WTC11 (cell line): ENCODE data around the gene NRG3. TPM values are rescaled to one million over a fixed set of nuclear protein-coding genes. Genes with fewer than 3 reads are reported as not detected.

Source experiments
- ATAC-seq: fragments of 200-7000 bp; cut with Tn5 transposase; 2 replicates; pipeline ENCODE4 v1.10.0; 2021; ENCODE audit warnings: mild to moderate bottlenecking, moderate library complexity
- CTCF ChIA-PET: fragments of 300-600 bp; sonication (Branson Sonifier 250); formaldehyde crosslinking; loops from one replicate; lab custom pipeline; 2021; ENCODE audit warnings: antibody characterized with exemption; lab: Charles Lee
- POLR2A ChIA-PET: fragments of 350-600 bp; sonication (Branson Sonifier 250); formaldehyde crosslinking; loops from one replicate; lab custom pipeline; 2021; ENCODE audit warnings: antibody characterized with exemption; lab: Charles Lee
- DNase-seq: peaks from one replicate; pipeline ENCODE4 v3.0.0; 2021; ENCODE audit warnings: low spot score
- H3K27ac Mint-ChIP-seq: 2 replicates; pipeline ENCODE4 v1.8.0; 2021; ENCODE audit warnings: mixed read lengths
- H3K27me3 Mint-ChIP-seq: 2 replicates; pipeline ENCODE4 v1.8.0; 2021; ENCODE audit warnings: low read depth, mild to moderate bottlenecking, moderate library complexity, mixed read lengths
- H3K36me3 Mint-ChIP-seq: 2 replicates; pipeline ENCODE4 v1.8.0; 2021; ENCODE audit warnings: mixed read lengths
- H3K4me1 Mint-ChIP-seq: 2 replicates; pipeline ENCODE4 v1.8.0; 2022; ENCODE audit warnings: mixed read lengths
- H3K4me3 Mint-ChIP-seq: 2 replicates; pipeline ENCODE4 v1.8.0; 2021; ENCODE audit warnings: mild to moderate bottlenecking, moderate library complexity, mixed read lengths
- H3K9me3 Mint-ChIP-seq: 2 replicates; pipeline ENCODE4 v1.8.0; 2021; ENCODE audit warnings: mixed read lengths
- FOXP1 ChIP-seq: sonication (generic); formaldehyde crosslinking; IDR thresholded peaks from 2 replicates; pipeline ENCODE4 v1.8.0; 2022; ENCODE audit warnings: missing genetic modification reagents, mild to moderate bottlenecking, moderate library complexity, borderline replicate concordance
- GRHL2 ChIP-seq: fragments of 250-450 bp; sonication (Bioruptor Pico); IDR thresholded peaks from 2 replicates; pipeline ENCODE4 v1.8.0; 2022; ENCODE audit warnings: mild to moderate bottlenecking, moderate library complexity; ENCODE audit not compliant: insufficient replicate concordance, severe bottlenecking
- HMGA2 ChIP-seq: fragments of 250-450 bp; sonication (Bioruptor Pico); IDR thresholded peaks from 2 replicates; pipeline ENCODE4 v1.4.0; 2021; ENCODE audit warnings: mild to moderate bottlenecking, moderate library complexity
- OVOL2 ChIP-seq: fragments of 250-450 bp; sonication (Bioruptor Pico); IDR thresholded peaks from 2 replicates; pipeline ENCODE4 v1.9.0; 2021; ENCODE audit warnings: mild to moderate bottlenecking, borderline replicate concordance
- RORB ChIP-seq: fragments of 250-450 bp; sonication (Bioruptor Pico); IDR thresholded peaks from 2 replicates; pipeline ENCODE4 v1.9.0; 2021; ENCODE audit warnings: mild to moderate bottlenecking
- SMAD4 ChIP-seq: sonication (generic); formaldehyde crosslinking; IDR thresholded peaks from 2 replicates; pipeline ENCODE4 v1.8.0; 2022; ENCODE audit warnings: mild to moderate bottlenecking, missing genetic modification reagents
- SOX15 ChIP-seq: fragments of 250-450 bp; sonication (Bioruptor Pico); IDR thresholded peaks from 2 replicates; pipeline ENCODE4 v1.9.0; 2021; ENCODE audit warnings: mild to moderate bottlenecking
- TCF7 ChIP-seq: sonication (generic); formaldehyde crosslinking; IDR thresholded peaks from 2 replicates; pipeline ENCODE4 v1.8.0; 2022; ENCODE audit warnings: mild to moderate bottlenecking, low read depth, missing genetic modification reagents, moderate library complexity
- ZNF396 ChIP-seq: fragments of 250-450 bp; sonication (Bioruptor Pico); IDR thresholded peaks from 2 replicates; pipeline ENCODE4 v1.8.0; 2021; ENCODE audit warnings: mild to moderate bottlenecking, moderate library complexity, borderline replicate concordance
- ZNF416 ChIP-seq: fragments of 250-450 bp; sonication (Bioruptor Pico); IDR thresholded peaks from 2 replicates; pipeline ENCODE4 v1.9.0; 2021; ENCODE audit warnings: mild to moderate bottlenecking, inconsistent platforms
- total RNA-seq: library from RNA; stranded (reverse); gene quantifications from 3 replicates; pipeline ENCODE4 v1.2.3, GENCODE V29; 2021
- TF ChIP-seq, protein P1 (sequence below): fragments of 250-450 bp; sonication (Bioruptor Pico); IDR thresholded peaks from 2 replicates; pipeline ENCODE4 v2.1.2; 2022; ENCODE audit warnings: mild to moderate bottlenecking, moderate library complexity
- TF ChIP-seq, protein P2 (sequence below): sonication (generic); formaldehyde crosslinking; IDR thresholded peaks from 2 replicates; pipeline ENCODE4 v1.8.1; 2023; ENCODE audit warnings: mild to moderate bottlenecking, missing genetic modification reagents
- TF ChIP-seq, protein P3 (sequence below): fragments of 250-450 bp; sonication (Bioruptor Pico); IDR thresholded peaks from 2 replicates; pipeline ENCODE4 v1.9.0; 2021; ENCODE audit warnings: mild to moderate bottlenecking, borderline replicate concordance
- TF ChIP-seq, protein P4 (sequence below): sonication (generic); formaldehyde crosslinking; IDR thresholded peaks from 2 replicates; pipeline ENCODE4 v1.8.1; 2023; ENCODE audit warnings: mild to moderate bottlenecking, missing genetic modification reagents, borderline replicate concordance

NRG3 gene
- total RNA-seq, 1 experiment from 2014 or later = 7.0 TPM

DNA sequence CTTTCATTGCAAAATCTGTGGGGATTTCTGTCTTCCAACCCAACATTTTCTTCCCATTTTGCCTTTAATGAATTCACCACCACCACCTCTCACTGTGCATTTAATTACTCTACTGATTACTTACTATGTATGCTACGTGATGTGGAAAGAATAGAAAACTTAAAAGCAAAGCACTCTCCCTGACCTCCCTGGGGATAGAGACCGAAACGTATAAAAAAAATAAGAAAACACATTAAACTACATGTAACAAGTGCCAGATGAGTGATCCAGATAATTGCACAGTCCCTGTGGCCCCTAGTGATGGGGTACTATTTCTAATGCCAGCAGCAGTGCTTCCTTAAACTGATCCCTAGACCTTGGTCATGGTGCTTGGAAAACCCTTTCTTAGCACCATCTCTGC lies 478.4 kb downstream of the NRG3 start:
- ChIA-PET POLR2A (no interaction called here), CTCF (no interaction called here)

DNA sequence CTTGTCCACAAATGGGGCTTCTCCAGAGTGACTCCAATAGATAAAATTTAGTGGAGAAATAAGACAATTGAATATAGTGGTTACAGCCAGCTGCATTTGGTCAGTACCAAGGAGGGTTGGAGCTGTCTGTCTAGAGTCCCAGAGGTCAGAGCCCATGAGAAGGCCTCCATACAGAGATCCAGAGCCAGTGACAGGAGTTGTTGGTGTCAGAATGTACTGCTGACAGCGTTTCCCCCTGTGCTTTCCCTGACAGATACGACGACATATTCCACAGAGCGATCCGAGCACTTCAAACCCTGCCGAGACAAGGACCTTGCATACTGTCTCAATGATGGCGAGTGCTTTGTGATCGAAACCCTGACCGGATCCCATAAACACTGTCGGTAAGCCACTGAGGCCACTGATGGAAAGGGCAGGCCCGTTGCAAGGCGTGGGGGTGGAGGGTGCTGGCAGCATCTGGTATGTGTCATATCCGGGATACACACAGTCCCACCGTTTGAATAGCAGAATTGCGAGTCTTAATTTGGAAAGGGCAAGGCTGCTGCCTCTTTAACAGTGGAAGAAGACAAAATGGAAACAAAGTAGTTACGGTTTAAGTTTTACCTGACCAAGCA lies 483.6 kb downstream of the NRG3 start:
- Mint-ChIP-seq H3K27ac (no peak overlapping the region), H3K4me3 (no peak overlapping the region), H3K4me1 (peaks cover 6% of the 10 kb centered on the region; the same call in 1 of the 2 replicates), H3K36me3 (no peaks in the 10 kb centered on the region), H3K27me3 (no peaks in the 10 kb centered on the region), H3K9me3 (no peaks in the 10 kb centered on the region)
- CTCF ChIA-PET = no interaction called here
- ATAC-seq = no peak
- no peak for TF ChIP-seq ZNF396 (CRISPR knock-in tag)
- TF ChIP-seq, protein P1, sequence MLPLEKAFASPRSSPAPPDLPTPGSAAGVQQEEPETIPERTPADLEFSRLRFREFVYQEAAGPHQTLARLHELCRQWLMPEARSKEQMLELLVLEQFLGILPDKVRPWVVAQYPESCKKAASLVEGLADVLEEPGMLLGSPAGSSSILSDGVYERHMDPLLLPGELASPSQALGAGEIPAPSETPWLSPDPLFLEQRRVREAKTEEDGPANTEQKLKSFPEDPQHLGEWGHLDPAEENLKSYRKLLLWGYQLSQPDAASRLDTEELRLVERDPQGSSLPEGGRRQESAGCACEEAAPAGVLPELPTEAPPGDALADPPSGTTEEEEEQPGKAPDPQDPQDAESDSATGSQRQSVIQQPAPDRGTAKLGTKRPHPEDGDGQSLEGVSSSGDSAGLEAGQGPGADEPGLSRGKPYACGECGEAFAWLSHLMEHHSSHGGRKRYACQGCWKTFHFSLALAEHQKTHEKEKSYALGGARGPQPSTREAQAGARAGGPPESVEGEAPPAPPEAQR (CRISPR knock-in tag) = no peak
- TF ChIP-seq FOXP1 (CRISPR knock-in tag) = no peak
- TF ChIP-seq HMGA2 = no peak
- TF ChIP-seq TCF7 = no peak
- TF ChIP-seq, protein P2, sequence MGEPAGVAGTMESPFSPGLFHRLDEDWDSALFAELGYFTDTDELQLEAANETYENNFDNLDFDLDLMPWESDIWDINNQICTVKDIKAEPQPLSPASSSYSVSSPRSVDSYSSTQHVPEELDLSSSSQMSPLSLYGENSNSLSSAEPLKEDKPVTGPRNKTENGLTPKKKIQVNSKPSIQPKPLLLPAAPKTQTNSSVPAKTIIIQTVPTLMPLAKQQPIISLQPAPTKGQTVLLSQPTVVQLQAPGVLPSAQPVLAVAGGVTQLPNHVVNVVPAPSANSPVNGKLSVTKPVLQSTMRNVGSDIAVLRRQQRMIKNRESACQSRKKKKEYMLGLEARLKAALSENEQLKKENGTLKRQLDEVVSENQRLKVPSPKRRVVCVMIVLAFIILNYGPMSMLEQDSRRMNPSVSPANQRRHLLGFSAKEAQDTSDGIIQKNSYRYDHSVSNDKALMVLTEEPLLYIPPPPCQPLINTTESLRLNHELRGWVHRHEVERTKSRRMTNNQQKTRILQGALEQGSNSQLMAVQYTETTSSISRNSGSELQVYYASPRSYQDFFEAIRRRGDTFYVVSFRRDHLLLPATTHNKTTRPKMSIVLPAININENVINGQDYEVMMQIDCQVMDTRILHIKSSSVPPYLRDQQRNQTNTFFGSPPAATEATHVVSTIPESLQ = no peak
- no peak for TF ChIP-seq OVOL2 (CRISPR knock-in tag)
- no peak for TF ChIP-seq GRHL2 (CRISPR knock-in tag)
- TF ChIP-seq, protein P3, sequence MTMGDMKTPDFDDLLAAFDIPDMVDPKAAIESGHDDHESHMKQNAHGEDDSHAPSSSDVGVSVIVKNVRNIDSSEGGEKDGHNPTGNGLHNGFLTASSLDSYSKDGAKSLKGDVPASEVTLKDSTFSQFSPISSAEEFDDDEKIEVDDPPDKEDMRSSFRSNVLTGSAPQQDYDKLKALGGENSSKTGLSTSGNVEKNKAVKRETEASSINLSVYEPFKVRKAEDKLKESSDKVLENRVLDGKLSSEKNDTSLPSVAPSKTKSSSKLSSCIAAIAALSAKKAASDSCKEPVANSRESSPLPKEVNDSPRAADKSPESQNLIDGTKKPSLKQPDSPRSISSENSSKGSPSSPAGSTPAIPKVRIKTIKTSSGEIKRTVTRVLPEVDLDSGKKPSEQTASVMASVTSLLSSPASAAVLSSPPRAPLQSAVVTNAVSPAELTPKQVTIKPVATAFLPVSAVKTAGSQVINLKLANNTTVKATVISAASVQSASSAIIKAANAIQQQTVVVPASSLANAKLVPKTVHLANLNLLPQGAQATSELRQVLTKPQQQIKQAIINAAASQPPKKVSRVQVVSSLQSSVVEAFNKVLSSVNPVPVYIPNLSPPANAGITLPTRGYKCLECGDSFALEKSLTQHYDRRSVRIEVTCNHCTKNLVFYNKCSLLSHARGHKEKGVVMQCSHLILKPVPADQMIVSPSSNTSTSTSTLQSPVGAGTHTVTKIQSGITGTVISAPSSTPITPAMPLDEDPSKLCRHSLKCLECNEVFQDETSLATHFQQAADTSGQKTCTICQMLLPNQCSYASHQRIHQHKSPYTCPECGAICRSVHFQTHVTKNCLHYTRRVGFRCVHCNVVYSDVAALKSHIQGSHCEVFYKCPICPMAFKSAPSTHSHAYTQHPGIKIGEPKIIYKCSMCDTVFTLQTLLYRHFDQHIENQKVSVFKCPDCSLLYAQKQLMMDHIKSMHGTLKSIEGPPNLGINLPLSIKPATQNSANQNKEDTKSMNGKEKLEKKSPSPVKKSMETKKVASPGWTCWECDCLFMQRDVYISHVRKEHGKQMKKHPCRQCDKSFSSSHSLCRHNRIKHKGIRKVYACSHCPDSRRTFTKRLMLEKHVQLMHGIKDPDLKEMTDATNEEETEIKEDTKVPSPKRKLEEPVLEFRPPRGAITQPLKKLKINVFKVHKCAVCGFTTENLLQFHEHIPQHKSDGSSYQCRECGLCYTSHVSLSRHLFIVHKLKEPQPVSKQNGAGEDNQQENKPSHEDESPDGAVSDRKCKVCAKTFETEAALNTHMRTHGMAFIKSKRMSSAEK (CRISPR knock-in tag) = no peak
- TF ChIP-seq RORB (CRISPR knock-in tag) = no peak
- no peak for TF ChIP-seq ZNF416 (CRISPR knock-in tag)
- no peak for TF ChIP-seq SOX15 (CRISPR knock-in tag)
- TF ChIP-seq, protein P4, sequence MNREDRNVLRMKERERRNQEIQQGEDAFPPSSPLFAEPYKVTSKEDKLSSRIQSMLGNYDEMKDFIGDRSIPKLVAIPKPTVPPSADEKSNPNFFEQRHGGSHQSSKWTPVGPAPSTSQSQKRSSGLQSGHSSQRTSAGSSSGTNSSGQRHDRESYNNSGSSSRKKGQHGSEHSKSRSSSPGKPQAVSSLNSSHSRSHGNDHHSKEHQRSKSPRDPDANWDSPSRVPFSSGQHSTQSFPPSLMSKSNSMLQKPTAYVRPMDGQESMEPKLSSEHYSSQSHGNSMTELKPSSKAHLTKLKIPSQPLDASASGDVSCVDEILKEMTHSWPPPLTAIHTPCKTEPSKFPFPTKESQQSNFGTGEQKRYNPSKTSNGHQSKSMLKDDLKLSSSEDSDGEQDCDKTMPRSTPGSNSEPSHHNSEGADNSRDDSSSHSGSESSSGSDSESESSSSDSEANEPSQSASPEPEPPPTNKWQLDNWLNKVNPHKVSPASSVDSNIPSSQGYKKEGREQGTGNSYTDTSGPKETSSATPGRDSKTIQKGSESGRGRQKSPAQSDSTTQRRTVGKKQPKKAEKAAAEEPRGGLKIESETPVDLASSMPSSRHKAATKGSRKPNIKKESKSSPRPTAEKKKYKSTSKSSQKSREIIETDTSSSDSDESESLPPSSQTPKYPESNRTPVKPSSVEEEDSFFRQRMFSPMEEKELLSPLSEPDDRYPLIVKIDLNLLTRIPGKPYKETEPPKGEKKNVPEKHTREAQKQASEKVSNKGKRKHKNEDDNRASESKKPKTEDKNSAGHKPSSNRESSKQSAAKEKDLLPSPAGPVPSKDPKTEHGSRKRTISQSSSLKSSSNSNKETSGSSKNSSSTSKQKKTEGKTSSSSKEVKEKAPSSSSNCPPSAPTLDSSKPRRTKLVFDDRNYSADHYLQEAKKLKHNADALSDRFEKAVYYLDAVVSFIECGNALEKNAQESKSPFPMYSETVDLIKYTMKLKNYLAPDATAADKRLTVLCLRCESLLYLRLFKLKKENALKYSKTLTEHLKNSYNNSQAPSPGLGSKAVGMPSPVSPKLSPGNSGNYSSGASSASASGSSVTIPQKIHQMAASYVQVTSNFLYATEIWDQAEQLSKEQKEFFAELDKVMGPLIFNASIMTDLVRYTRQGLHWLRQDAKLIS (CRISPR knock-in tag) = no peak
- POLR2A ChIA-PET = no interaction called here
- no peak for DNase-seq

More for the DNA sequence above, 478.4 kb downstream of the NRG3 start:
- Mint-ChIP-seq H3K27ac (no peak overlapping the region), H3K27me3 (no peaks in the 10 kb centered on the region), H3K9me3 (peaks cover 8% of the 10 kb centered on the region), H3K4me1 (peaks cover 24% of the 10 kb centered on the region), H3K36me3 (peaks cover 6% of the 10 kb centered on the region), H3K4me3 (no peak overlapping the region)
- ATAC-seq (no peak), DNase-seq (no peak)
- TF ChIP-seq SMAD4 (CRISPR knock-in tag) = no peak
